SW480 (cell line): ENCODE measurements around the gene RHO.
"Not testable (repeated sequence)": the region's sequence is repeated elsewhere in the genome, so short reads cannot be mapped to it uniquely, and the experiment has no call there.

Experiments
- DNase-seq: peaks from one replicate; pipeline ENCODE4 v3.0.0-alpha.2; 2016; ENCODE audit warnings: low spot score

Gene RHO

DNA sequence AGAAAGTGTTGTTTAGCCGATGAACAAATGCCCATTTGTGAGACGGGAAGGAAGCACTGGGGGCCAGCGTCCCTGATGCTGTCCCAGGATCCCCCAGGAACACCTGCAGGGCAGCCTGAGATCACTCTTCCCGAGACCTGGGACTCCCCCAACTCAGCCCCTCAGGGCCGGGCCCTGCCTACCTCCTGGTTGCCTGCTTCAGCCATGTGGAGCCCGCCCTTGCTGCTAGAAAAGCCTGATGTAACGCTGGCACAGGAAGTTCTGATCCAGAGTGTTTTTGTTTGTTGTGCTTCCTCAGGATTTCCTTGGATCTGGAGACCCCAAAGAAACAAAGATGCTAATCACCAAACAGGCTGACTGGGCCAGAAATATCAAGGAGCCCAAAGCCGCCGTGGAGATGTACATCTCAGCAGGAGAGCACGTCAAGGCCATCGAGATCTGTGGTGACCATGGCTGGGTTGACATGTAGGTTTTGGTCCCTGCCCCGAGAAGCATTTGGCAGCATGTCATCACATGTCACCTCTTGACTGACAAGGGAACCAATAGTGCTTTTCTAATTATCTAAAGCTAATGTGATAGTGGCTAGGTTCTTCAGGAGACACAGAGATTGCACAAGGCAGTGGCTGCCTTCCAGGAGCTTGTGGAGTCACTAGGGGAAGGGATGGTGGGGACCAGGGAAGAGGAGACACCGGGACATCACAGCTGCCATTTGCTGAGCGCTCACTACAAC is 28.7 kb upstream of the RHO start:
- DNase-seq, result not testable (repeated sequence)

- DNase-seq, result no peak
These were observed 28.1 kb upstream of the RHO start for GRCh38 chr3:129500334-129500658.

DNA sequence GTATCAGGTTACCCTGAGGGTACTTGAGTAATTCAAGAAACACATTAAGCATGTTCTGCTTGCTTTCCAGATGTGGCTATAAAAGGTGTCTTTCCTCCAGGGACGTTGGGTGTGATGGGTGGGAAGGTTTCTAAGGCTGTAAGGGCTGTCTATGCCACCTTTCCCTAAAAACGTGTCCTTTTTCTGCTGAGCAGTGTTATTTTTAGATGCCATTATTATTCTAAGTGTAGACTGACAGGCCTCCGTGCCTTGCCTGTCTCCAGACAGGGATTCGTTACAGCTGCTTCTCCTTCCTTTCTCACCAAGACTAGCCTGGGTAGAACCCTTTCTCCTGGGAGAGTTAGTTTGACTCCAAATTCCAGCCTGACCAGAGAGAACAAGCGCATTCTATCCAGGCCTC is 26.8 kb upstream of the RHO start:
- no peak for DNase-seq

DNA sequence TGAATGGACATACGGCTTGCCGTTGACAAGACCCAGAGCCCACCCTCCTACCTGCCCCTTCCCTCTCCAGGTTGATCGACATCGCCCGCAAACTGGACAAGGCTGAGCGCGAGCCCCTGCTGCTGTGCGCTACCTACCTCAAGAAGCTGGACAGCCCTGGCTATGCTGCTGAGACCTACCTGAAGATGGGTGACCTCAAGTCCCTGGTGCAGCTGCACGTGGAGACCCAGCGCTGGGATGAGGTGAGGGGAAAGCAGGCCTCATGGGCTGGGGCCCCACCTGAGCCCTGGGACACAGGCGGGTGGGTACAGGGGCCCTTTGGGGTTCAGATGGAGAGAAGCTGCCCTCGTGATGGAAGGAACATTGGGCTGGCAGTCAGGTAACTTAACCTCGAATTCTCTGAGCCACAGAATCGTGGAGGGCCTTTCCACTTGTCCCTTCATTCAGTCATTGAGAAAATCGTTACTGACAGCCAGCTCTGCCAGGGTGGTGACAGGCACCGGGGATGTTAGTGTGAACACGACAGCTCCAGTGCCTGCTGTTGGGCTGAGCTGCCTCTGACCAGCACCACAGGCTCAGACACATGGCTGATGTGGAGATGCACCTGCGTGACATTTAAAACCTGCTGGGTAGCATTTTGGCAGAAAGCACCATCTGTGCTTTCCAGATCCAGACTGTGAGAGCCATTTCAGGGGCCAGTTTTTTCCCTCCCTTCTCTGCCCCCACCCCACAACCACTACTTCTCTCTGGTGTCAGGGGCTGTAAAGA is 25.6 kb upstream of the RHO start:
- no peak for DNase-seq

DNA sequence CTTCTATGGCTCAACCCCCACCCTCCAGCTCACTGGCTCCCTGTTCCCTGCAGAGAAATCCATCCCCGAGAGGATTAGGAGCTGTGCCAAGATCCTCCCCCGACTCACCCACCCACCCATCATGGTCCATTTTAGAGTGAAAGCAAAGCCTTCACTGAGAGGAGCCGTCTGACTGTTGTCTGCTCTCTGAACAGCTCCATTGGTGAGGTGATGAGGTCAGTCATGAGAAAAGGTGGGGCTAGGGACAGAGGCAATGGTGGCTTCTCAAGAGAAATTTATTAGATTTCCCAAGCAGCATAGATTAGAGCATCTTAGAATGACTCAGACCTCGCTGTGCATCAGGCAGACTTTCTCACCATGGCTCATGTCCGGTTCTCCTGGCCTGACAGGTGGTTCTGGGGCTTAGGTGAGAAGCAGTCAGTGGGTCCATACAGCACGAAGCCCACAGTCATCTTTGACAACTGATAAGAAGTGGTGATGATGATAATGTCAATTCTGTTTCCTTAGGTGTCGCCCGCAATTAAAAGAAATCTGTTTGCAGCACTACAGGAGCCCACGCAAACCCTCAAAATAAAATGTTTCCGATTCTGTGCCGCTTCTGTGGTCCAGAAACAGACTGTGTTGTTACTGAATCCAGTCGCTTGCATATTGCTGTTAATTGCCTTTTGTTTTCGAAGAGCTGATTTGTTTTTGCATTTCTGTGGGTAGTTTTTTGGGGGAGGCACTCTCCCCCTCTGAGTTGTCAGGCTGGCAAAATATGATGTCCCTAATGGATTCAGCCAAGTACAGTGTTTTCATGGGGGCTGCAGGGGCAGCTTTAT is 24.8 kb upstream of the RHO start:
- DNase-seq, result no peak

DNA sequence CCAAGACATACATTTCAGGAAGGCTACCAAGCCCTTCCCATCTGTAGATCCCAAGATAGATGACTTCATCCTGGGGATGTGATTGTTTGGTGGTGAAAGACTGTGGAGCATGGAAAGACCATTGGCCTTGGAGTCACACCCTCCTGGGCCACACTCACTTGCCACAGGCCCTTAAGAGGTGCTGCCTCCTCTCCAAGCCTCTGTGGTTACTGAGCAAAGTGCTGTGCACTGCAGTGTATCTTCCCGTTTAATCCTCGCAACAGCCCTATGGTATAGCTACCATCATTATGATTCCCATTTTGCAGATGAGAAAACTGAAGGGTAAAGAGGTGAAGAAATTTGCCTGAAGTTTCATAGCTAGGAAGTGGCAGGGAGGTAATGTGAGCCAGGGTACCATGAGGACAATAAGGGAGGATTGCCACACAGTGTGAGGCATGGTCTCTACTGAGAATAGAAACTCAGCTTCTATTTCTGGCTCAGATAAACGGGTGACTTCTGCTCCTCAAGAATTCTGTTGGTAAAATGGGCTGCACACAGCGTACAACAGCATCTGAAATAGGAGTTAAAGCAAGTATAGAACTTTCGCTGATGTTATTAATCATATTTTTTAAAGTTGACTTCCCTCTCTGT is 23.9 kb upstream of the RHO start:
- no peak for DNase-seq

- no peak for DNase-seq
These were observed 23.1 kb upstream of the RHO start for GRCh38 chr3:129505341-129505740.

DNA sequence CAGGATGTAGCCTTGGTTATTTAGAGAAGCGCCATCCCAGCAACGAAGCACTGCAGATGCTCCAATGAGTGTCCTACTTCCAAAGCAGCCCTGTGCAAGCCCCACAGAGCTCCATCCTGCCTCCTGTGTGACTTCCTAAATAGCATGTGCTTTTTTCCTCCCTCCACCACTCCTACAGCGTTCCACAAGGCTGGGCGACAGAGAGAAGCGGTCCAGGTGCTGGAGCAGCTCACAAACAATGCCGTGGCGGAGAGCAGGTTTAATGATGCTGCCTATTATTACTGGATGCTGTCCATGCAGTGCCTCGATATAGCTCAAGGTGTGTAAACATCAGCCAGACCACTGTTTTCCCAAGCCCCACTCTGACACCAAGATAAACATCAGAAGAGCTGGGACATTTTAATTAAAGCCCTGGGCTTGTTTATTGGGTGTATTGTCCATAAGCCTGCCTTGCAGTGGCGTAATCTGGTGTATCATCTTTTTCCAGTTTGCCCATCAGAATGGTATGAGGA is 22.2 kb upstream of the RHO start:
- no peak for DNase-seq

GRCh38 chr3:129507181-129507831 is 21.1 kb upstream of the RHO start:
- DNase-seq, result no peak

DNA sequence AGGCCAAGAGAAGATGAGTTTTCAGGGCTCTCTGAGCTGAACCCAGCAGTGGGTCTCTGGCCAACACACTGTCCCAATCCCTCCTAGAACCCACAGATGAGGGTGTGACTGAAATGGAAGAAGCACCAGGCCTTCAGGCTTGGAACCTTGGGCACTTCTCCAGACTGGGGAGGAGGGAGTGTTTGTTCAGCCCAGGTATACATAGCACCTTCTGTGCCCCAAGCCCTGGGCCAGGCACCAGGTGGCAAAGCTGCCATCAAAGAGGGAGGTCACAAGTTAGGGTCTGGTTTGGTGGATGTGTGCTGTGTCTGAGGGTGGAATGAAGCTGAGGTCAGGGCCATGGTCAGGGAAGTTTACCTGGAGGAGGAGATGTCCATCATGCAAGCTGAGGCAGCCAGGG is 15.8 kb upstream of the RHO start:
- no peak for DNase-seq

GRCh38 chr3:129513705-129514104 is 14.7 kb upstream of the RHO start:
- no peak for DNase-seq

DNA sequence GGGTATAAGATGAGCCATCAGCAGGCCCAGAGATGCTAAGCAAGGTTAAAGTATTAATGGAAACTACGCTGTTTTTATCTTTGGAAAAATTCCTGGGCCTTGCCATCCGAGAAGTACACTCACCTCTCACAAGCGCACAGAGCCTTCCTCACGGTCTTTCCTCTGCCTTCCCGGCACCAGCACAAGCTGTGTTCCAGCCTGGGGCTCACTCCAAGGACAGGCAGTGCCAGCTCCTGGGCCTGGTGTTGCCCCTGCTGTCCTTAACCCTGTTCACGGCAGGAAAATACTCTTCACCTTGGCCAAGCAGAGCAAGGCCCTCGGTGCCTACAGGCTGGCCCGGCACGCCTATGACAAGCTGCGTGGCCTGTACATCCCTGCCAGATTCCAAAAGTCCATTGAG is 14.3 kb upstream of the RHO start:
- DNase-seq, result no peak

- DNase-seq, result no peak
These were observed 13.9 kb upstream of the RHO start for GRCh38 chr3:129514563-129514962.

DNA sequence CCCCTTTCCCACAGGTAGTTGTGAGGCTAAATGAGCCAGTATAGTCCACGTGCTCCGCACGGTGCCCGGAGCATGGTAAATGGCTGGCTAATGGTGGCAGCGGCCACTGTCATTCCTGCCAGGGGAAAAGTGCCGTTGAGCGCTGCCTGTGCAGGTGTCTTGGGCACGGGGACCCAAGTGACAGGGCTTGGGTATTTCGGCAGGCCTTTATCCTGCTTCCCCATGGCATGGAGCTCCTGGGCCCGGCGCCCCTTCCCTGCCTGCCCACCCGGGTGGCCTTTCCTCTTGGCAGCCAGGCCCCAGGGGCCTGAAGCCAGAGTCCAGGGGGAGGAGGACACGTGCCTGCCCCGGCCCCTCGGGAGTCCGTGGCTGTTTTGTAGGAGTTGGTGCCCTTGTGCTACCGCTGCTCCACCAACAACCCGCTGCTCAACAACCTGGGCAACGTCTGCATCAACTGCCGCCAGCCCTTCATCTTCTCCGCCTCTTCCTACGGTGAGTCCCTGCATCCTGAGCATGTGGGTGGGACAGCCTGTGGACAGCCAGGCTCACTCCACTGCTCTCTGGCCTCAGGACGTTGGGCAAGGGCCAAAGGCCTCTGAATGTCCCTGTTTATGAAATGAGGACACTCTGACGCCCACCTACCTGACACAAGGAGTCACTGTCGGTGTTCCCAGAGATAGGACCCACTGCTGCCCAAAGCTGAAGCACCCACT is 13.2 kb upstream of the RHO start:
- DNase-seq, result not testable (repeated sequence)

DNA sequence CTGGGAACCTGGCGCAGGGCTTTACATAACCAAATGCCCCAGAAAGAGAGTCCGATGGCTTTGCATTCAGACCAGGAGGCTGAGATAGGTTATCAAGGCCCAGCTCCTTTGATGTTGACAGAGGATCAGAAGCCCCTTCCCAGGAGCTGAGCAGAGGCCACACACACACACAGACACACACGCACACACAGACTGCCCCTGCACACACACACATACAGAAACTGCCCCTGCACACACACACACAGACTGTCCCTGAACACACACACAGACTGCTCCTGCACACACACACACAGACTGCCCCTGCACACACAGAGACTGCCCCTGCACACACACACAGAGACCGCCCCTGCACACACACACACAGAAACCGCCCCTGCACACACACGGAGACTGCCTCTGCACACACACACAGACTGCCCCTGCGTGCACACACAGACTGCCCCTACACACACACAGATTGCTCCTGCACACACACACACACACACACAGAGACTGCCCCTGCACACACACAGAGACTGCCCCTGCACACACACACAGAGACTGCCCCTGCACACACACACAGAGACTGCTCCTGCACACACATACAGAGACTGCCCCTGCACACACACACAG is 12.5 kb upstream of the RHO start:
- not testable (repeated sequence) for DNase-seq

DNA sequence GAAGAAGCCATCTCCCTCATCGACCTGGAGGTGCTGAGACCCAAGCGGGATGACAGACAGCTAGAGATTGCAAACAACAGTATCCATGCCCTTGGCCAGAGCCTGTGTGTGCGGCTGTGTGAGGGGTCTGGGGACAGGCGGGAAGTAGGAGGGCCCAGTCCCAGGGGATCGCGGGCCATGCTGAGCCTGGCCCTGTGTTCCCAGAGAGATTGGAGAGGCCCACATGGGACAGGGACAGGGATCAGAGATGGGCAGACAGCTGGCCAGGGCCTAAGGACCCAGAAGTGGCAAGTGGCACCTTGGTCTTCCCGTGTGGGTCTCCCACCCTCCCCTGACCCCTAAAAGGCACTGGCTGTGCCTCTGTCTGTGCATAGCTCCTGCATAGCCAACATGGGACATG is 10.9 kb upstream of the RHO start:
- no peak for DNase-seq

GRCh38 chr3:129518038-129518561 is 10.3 kb upstream of the RHO start:
- no peak for DNase-seq

DNA sequence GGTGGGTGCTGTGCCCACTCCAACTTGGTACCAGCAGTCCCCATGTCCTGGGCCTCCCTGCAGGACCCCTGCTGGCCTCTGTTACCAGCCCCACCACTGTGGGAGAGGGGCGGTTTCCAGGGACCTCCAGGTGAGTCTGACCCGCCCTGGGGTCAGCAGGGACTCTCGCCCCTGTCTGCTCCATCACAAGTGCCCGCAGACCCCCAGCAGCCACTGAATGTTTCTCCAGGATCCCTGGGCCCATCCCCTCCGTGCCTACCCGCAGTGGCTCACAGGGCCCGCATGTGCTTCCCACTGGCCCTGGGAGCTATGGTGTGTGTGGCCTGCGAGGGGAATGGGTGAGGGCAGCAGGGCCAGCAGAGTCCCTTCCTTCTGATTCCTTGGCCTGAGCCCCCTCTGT is 9.9 kb upstream of the RHO start:
- no peak for DNase-seq

- no peak for DNase-seq
These were observed 9.0 kb upstream of the RHO start for GRCh38 chr3:129519449-129519848.
